ENCODE data around the gene HNRNPA0. TPM values are rescaled to one million over a fixed set of nuclear protein-coding genes. Genes with fewer than 3 reads are reported as not detected.

The HNRNPA0 gene
- total and polyA plus RNA-seq, 9 of the 15 experiments (the other 6 are each of a cell fraction or from before 2014, with no cell fraction given): 5.0 to 33.3 (median 10.7) TPM

GRCh38 chr5:137743031-137743640 lies 11.0 kb downstream of the HNRNPA0 start:
- peak; percentile 80 for FAIRE-seq
- WGBS (ENCODE audit: insufficient coverage, low coverage, missing lambda C conversion rate): 21% methylated on average over 3 of the region's 4 CpGs

More at GRCh38 chr5:137743031-137743640, 11.0 kb downstream of the HNRNPA0 start:
- no peaks in the 10 kb centered on the region for H3K9me3 ChIP-seq (replicated peaks; ENCODE audit: control insufficient read depth, insufficient read depth, low read depth, low read length)
- H3K9ac ChIP-seq (ENCODE audit: insufficient read depth in 1 of 2, low read depth in 2 of 2, low read length in 2 of 2): no peak overlapping the region
- no peaks in the 10 kb centered on the region for H3K79me2 ChIP-seq (ENCODE audit: control insufficient read depth, insufficient read depth, low read length)
- H3K4me3 ChIP-seq: no peak overlapping the region
- POLR2A ChIA-PET: interaction anchor here (0.7 to 3.6 kb wide), 5 partner anchors 8 to 83 kb away, joined by 3 to 18 read pairs (median 7); no protein-coding TSS in a partner anchor
- DNase-seq (ENCODE audit: extremely low read depth in 1 of 4, low spot score in 3 of 4) (peak; percentile 26 to 79 (median 38)), ATAC-seq (peak; percentile 91)
- CTCF ChIA-PET (ENCODE audit: low intra/inter-chr PET ratio): interaction anchor here (1.0 to 3.3 kb wide), 3 partner anchors 75 to 113 kb away, joined by 3 to 21 read pairs (median 17); no protein-coding TSS in a partner anchor
- no peaks in the 10 kb centered on the region for H3K4me1 ChIP-seq (replicated peaks in 1 of 2; ENCODE audit: control insufficient read depth in 2 of 2, insufficient read depth in 2 of 2, low read length in 2 of 2)
- H3K9me1 ChIP-seq (ENCODE audit: control insufficient read depth, insufficient read depth, low read length): no peaks in the 10 kb centered on the region
- TF ChIP-seq, protein P1, sequence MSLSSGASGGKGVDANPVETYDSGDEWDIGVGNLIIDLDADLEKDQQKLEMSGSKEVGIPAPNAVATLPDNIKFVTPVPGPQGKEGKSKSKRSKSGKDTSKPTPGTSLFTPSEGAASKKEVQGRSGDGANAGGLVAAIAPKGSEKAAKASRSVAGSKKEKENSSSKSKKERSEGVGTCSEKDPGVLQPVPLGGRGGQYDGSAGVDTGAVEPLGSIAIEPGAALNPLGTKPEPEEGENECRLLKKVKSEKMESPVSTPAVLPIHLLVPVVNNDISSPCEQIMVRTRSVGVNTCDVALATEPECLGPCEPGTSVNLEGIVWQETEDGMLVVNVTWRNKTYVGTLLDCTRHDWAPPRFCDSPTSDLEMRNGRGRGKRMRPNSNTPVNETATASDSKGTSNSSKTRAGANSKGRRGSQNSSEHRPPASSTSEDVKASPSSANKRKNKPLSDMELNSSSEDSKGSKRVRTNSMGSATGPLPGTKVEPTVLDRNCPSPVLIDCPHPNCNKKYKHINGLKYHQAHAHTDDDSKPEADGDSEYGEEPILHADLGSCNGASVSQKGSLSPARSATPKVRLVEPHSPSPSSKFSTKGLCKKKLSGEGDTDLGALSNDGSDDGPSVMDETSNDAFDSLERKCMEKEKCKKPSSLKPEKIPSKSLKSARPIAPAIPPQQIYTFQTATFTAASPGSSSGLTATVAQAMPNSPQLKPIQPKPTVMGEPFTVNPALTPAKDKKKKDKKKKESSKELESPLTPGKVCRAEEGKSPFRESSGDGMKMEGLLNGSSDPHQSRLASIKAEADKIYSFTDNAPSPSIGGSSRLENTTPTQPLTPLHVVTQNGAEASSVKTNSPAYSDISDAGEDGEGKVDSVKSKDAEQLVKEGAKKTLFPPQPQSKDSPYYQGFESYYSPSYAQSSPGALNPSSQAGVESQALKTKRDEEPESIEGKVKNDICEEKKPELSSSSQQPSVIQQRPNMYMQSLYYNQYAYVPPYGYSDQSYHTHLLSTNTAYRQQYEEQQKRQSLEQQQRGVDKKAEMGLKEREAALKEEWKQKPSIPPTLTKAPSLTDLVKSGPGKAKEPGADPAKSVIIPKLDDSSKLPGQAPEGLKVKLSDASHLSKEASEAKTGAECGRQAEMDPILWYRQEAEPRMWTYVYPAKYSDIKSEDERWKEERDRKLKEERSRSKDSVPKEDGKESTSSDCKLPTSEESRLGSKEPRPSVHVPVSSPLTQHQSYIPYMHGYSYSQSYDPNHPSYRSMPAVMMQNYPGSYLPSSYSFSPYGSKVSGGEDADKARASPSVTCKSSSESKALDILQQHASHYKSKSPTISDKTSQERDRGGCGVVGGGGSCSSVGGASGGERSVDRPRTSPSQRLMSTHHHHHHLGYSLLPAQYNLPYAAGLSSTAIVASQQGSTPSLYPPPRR (CRISPR knock-in tag; IDR thresholded peaks at IDR 0.05; ENCODE audit: borderline replicate concordance): no peak
- TF ChIP-seq NR3C1 (CRISPR knock-in tag; IDR thresholded peaks at IDR 0.05): no peak
- no peak for TF ChIP-seq ZNF445 (CRISPR knock-in tag; IDR thresholded peaks at IDR 0.05; ENCODE audit: low read depth)
- TF ChIP-seq RAD21 (CRISPR knock-in tag; conservative IDR thresholded peaks at IDR 0.05 in 1 of 2, IDR thresholded peaks at IDR 0.05 in 1 of 2): peak; percentile 50 to 63
- no peak for TF ChIP-seq KHSRP (IDR thresholded peaks at IDR 0.05)
- peak; percentile 20 for TF ChIP-seq ZFP36 (IDR thresholded peaks at IDR 0.05; ENCODE audit: low read depth, low read length, partially characterized antibody)
- TF ChIP-seq TCFL5 (CRISPR knock-in tag; conservative IDR thresholded peaks at IDR 0.05): no peak
- TF ChIP-seq SMC3 (conservative IDR thresholded peaks at IDR 0.05; ENCODE audit: insufficient read depth, low read depth, low read length): 0 out of 2 replicates have a peak, but pooled peaks have one; percentile 45
- no peak for TF ChIP-seq YBX1 (IDR thresholded peaks at IDR 0.05)
- peak; percentile 55 to 78 (median 62) for TF ChIP-seq CTCF (IDR thresholded peaks at IDR 0.05 in 2 of 3, conservative IDR thresholded peaks at IDR 0.05 in 1 of 3; ENCODE audit: insufficient read depth in 2 of 3, low read depth in 1 of 3, low read length in 3 of 3)
- no peak for TF ChIP-seq MCM7 (IDR thresholded peaks at IDR 0.05)
- TF ChIP-seq RFX7 (CRISPR knock-in tag; IDR thresholded peaks at IDR 0.05): no peak
- H3K27me3 ChIP-seq (ENCODE audit: control insufficient read depth in 2 of 2, insufficient read depth in 2 of 2, low read length in 2 of 2): peaks cover 0 to 3% of the 10 kb centered on the region in 2 experiments; a peak in 2 of 5 replicates
- no peak overlapping the region for H3K4me2 ChIP-seq (ENCODE audit: insufficient read depth, low read length)
- no peaks in the 10 kb centered on the region for H3K36me3 ChIP-seq (ENCODE audit: control insufficient read depth, insufficient read depth, low read length)
- no TSS peak for BruUV-seq (replicated peaks)
- H3K27ac ChIP-seq (ENCODE audit: extremely low read depth, low read depth, low read length): no peak overlapping the region
- intact Hi-C loops (cut with micrococcal nuclease) (loop anchor here (1.0 kb wide), 2 partner anchors 83 to 114 kb away; no protein-coding TSS in a partner anchor), in situ Hi-C loops (cut with MboI) (no loop called here)
- H2AFZ ChIP-seq (ENCODE audit: low read depth, low read length): no peak overlapping the region; the same call in 1 of the 2 replicates
- no peaks in the 10 kb centered on the region for H4K20me1 ChIP-seq (replicated peaks; ENCODE audit: control insufficient read depth, insufficient read depth, low read length)

Data from K562 (cell line).